OCI-LY3 (cell line): ENCODE results near the gene SCGB1A1.

ENCODE experiments used
- H2AFZ ChIP-seq: fragments of 200-600, 300-600 bp; shearing (Covaris generic); 2 replicates; pipeline ENCODE4 v1.6.0; 2014; ENCODE audit warnings: antibody characterized with exemption, low read depth, low read length
- H3K27ac ChIP-seq: fragments of 200-600, 300-600 bp; sonication (generic); 2 replicates; pipeline ENCODE4 v1.5.1; 2014; ENCODE audit warnings: mild to moderate bottlenecking, low read length, moderate library complexity, mixed read lengths
- H3K27me3 ChIP-seq: fragments of 200-600, 300-600 bp; sonication (generic); 2 replicates; pipeline ENCODE4 v1.6.1; 2014; ENCODE audit warnings: low read depth, low read length, mixed read lengths
- H3K36me3 ChIP-seq: fragments of 200-600, 300-600 bp; sonication (generic); replicated peaks from 2 replicates; pipeline ENCODE3; 2014; ENCODE audit warnings: low read depth, low read length, mixed read lengths
- H3K4me1 ChIP-seq: fragments of 300-600, 200-600 bp; sonication (generic); 2 replicates; pipeline ENCODE4 v1.6.1; 2014; ENCODE audit warnings: low read length, mixed read lengths
- H3K4me2 ChIP-seq: fragments of 200-600, 300-600 bp; sonication (generic); 2 replicates; pipeline ENCODE4 v1.6.1; 2014; ENCODE audit warnings: low read length, mixed read lengths
- H3K4me3 ChIP-seq: fragments of 300-600, 200-600 bp; sonication (generic); 2 replicates; pipeline ENCODE4 v1.5.1; 2014; ENCODE audit warnings: antibody characterized with exemption, mild to moderate bottlenecking, low read length, moderate library complexity
- H3K79me2 ChIP-seq: fragments of 300-600, 200-600 bp; shearing (Covaris generic); 2 replicates; pipeline ENCODE4 v1.6.1; 2014; ENCODE audit warnings: mild to moderate bottlenecking, low read length, mixed read lengths
- H3K9ac ChIP-seq: fragments of 300-600, 200-600 bp; shearing (Covaris generic); 2 replicates; pipeline ENCODE4 v1.6.0; 2014; ENCODE audit warnings: mild to moderate bottlenecking, low read length, moderate library complexity
- H3K9me3 ChIP-seq: fragments of 200-600, 300-600 bp; shearing (Covaris generic); 2 replicates; pipeline ENCODE4 v1.6.1; 2014; ENCODE audit warnings: low read length, mixed read lengths; ENCODE audit not compliant: insufficient read depth
- H4K20me1 ChIP-seq: fragments of 200-600, 300-600 bp; sonication (generic); 2 replicates; pipeline ENCODE4 v1.6.1; 2016; ENCODE audit warnings: low read length, mixed read lengths; ENCODE audit not compliant: insufficient read depth
- EZH2phosphoT487 ChIP-seq: fragments of 200-600 bp; shearing (Covaris generic); IDR thresholded peaks from 2 replicates; pipeline ENCODE4 v1.6.1; 2018; ENCODE audit warnings: antibody characterized with exemption, mixed run types, low read depth
- TF ChIP-seq, protein P1 (sequence below): fragments of 200-600, 300-600 bp; sonication (generic); IDR thresholded peaks from 2 replicates; pipeline ENCODE4 v1.5.1; 2014; ENCODE audit warnings: antibody characterized with exemption, low read length, low read depth

SCGB1A1 gene

DNA sequence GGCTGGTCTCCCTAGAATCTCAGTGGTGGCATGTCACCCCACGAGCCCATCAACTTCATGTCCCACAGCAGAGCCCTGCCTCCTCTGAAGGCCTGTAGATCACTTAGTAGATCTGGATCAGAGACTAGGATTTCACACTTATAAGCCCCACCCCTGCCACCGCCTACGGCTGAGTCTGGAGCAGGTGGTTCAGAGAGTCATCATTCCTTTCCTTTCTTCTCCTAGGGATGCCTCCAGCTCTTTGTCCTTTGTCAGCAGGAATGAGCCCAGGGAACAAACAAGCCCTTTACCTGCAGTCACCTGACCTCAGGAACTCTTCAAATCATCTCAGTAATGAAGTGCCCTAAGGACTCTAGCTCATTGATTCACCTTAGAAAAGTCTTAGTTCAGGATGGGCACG lies 37.8 kb downstream of the SCGB1A1 start:
- Histone ChIP-seq H3K4me2 (no peak overlapping the region), H2AFZ (no peak overlapping the region)

DNA sequence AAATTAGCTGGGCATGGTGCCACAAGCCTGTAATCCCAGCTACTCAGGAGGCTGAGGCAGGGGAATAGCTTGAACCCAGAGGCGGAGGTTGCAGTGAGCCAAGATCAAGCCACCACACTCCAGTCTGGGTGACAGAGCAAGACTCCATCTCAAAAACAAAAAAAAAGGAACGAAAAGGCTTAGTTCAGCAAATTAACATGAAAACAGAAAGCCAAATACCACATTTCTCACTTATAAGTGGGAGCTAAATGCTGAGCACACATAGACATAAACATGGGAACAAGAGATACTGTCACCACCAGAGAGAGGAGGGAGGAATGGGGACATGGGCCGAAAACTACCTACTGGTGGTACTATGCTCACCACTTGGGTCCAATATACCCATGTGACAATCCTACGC lies 38.6 kb downstream of the SCGB1A1 start:
- Histone ChIP-seq H2AFZ (no peak overlapping the region), H3K9me3 (no peaks in the 10 kb centered on the region), H3K4me1 (peaks cover 3% of the 10 kb centered on the region; the same call in 1 of the 2 replicates), H4K20me1 (no peaks in the 10 kb centered on the region), H3K9ac (no peak overlapping the region), H3K36me3 (no peaks in the 10 kb centered on the region), H3K4me3 (no peak overlapping the region), H3K27me3 (peaks cover 2% of the 10 kb centered on the region; the same call in 1 of the 2 replicates), H3K4me2 (no peak overlapping the region), H3K79me2 (no peaks in the 10 kb centered on the region), H3K27ac (no peak overlapping the region)
- no peak for TF ChIP-seq EZH2phosphoT487
- TF ChIP-seq, protein P1, sequence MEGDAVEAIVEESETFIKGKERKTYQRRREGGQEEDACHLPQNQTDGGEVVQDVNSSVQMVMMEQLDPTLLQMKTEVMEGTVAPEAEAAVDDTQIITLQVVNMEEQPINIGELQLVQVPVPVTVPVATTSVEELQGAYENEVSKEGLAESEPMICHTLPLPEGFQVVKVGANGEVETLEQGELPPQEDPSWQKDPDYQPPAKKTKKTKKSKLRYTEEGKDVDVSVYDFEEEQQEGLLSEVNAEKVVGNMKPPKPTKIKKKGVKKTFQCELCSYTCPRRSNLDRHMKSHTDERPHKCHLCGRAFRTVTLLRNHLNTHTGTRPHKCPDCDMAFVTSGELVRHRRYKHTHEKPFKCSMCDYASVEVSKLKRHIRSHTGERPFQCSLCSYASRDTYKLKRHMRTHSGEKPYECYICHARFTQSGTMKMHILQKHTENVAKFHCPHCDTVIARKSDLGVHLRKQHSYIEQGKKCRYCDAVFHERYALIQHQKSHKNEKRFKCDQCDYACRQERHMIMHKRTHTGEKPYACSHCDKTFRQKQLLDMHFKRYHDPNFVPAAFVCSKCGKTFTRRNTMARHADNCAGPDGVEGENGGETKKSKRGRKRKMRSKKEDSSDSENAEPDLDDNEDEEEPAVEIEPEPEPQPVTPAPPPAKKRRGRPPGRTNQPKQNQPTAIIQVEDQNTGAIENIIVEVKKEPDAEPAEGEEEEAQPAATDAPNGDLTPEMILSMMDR, result no peak

More for the DNA sequence above, 37.8 kb downstream of the SCGB1A1 start:
- Histone ChIP-seq H3K4me3 (no peak overlapping the region), H3K9ac (no peak overlapping the region), H4K20me1 (peaks cover 4% of the 10 kb centered on the region; the same call in 1 of the 2 replicates), H3K79me2 (no peaks in the 10 kb centered on the region), H3K4me1 (no peaks in the 10 kb centered on the region), H3K27ac (no peak overlapping the region), H3K9me3 (no peaks in the 10 kb centered on the region), H3K27me3 (no peaks in the 10 kb centered on the region), H3K36me3 (no peaks in the 10 kb centered on the region)
- no peak for TF ChIP-seq EZH2phosphoT487
- TF ChIP-seq, protein P1, result no peak

DNA sequence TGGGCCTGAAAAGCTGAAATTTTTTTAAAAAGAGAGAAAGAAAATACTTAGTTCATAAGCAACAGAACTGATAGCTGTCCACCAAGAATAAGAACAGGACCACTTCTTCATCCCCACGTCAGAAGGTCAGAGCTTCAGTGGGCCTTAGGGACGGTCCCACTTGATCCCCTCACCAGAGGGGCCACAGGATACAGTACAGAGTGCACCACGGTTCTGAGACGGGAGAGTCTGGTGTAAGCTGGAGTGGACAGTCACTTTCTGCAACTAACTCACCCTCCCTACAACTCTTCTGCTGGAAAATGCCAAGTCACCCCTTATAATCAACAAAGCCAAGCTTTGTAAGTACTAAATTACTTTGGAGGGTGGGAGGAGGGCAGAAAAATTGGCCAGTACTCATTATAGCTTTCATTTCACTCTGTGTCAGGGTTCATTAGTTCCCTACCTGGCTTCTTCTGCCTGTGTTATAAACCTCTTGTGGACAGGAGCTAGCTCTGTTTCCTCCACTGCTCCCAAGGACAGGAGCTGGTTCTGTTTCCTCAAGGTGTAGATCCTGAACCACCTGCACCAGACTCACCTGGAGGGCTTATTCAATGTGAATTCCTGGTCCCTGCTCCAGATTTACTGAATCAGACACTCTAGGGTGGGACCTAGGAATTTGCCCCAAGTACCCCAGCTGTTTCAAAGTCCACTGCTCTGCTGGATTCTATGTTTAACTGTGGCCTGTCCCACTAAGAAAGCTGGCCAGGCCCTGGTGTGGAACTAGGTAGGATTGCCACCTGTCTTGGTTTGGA lies 39.6 kb downstream of the SCGB1A1 start:
- Histone ChIP-seq H2AFZ (no peak overlapping the region), H3K4me3 (no peak overlapping the region), H3K4me2 (no peak overlapping the region), H3K9me3 (no peaks in the 10 kb centered on the region), H3K36me3 (no peaks in the 10 kb centered on the region), H3K27me3 (peaks cover 9% of the 10 kb centered on the region; the same call in 1 of the 2 replicates), H4K20me1 (0 out of 2 replicates have a peak, but pooled peaks cover 3% of the 10 kb centered on the region), H3K79me2 (no peaks in the 10 kb centered on the region), H3K9ac (no peak overlapping the region), H3K4me1 (peaks cover 7% of the 10 kb centered on the region; the same call in 1 of the 2 replicates), H3K27ac (no peak overlapping the region)
- TF ChIP-seq EZH2phosphoT487, result no peak
- TF ChIP-seq, protein P1, result no peak

DNA sequence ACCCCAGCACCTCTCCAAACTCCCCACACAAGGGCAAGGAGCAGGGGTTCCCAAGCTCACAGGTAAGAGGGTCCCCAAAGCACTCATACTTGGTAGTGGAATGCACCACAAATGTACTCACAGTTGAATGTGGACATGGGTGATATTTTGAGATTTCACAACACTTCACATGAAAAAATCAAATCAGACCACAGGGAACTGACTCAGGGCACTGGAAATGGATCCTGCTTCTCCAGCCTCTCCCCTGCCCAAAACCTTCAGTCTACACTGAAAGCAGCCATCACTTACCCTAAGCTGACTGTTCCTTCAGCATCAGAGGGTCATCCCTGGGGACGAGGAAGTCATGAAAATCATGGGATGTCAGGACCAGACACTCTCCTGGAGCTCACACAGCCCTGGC lies 40.2 kb downstream of the SCGB1A1 start:
- no peak overlapping the region for H2AFZ ChIP-seq
- no peak overlapping the region for H3K4me3 ChIP-seq
- no peak overlapping the region for H3K27ac ChIP-seq
- H3K27me3 ChIP-seq, result peaks cover 12% of the 10 kb centered on the region
- peaks cover 10% of the 10 kb centered on the region for H3K4me1 ChIP-seq
- no peaks in the 10 kb centered on the region for H3K79me2 ChIP-seq
- H3K36me3 ChIP-seq, result no peaks in the 10 kb centered on the region
- H3K4me2 ChIP-seq, result no peak overlapping the region
- no peaks in the 10 kb centered on the region for H3K9me3 ChIP-seq
- no peak for TF ChIP-seq EZH2phosphoT487
- TF ChIP-seq, protein P1, result no peak
- H3K9ac ChIP-seq, result no peak overlapping the region
- H4K20me1 ChIP-seq, result 0 out of 2 replicates have a peak, but pooled peaks cover 3% of the 10 kb centered on the region
